T-helper 9 cell (primary cell): Measurements from ENCODE around the gene PTPRCAP.

Source experiments
- DNase-seq: peaks from one replicate; pipeline ENCODE4 v3.0.0-alpha.2; 2020

PTPRCAP gene

DNA sequence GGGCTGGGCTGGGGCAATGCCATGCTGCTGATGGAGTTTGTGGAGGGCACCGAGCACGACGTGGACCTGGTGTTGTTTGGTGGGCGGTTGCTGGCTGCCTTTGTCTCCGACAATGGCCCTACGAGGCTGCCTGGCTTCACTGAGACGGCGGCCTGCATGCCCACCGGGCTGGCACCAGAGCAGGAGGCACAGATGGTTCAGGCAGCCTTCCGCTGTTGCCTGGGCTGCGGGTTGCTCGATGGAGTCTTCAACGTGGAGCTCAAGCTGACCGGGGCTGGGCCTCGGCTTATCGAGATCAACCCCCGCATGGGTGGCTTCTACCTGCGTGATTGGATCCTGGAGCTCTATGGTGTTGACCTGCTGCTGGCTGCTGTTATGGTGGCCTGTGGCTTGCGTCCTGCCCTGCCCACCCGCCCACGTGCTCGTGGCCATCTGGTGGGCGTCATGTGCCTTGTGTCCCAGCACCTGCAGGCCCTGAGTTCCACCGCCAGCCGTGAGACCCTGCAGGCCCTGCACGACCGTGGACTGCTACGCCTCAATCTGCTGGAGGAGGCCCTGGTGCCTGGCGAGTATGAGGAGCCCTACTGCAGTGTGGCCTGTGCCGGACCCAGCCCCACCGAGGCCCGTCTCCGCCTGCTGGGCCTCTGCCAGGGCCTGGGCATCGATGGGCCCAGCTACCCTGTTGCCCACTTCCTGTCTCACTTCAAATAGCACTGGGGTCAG is 13.4 kb downstream of the PTPRCAP start:
- no peak for DNase-seq

DNA sequence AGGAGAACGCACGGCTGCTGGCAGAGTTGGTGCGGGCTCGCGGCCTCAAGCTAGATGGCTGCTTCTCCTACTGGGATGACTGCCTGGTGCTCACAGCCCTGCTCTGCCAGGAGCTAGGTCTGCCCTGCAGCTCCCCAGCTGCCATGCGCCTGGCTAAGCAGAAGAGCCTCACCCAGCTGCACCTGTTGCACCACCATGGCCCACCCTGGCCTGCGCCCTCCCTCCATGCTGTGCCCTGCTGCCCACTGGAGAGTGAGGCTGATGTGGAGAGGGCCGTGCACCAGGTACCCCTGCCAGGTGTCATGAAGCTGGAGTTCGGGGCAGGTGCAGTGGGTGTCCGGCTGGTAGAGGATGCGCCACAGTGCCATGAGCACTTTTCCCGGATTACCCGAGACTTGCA is 14.0 kb downstream of the PTPRCAP start:
- DNase-seq, result no peak

DNA sequence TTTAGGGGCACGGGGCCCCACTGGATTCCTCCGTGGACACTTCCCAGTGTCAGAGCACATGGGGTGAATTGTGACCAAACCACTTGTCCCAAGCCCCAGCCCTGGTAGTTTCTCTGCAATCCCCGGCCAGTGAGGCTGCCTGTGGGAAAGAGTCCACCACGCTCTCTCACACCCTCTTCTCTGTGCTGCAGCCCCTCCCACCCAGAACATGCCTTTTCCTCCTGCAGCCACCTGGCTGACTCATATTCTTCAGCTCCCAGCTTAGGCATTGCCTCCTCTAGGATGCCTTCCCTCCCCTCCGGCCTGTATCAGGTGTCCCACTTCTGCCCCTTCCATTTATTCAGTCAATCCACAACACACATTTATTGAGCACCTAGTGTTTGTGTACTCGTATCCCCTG is 14.6 kb downstream of the PTPRCAP start:
- no peak for DNase-seq

DNA sequence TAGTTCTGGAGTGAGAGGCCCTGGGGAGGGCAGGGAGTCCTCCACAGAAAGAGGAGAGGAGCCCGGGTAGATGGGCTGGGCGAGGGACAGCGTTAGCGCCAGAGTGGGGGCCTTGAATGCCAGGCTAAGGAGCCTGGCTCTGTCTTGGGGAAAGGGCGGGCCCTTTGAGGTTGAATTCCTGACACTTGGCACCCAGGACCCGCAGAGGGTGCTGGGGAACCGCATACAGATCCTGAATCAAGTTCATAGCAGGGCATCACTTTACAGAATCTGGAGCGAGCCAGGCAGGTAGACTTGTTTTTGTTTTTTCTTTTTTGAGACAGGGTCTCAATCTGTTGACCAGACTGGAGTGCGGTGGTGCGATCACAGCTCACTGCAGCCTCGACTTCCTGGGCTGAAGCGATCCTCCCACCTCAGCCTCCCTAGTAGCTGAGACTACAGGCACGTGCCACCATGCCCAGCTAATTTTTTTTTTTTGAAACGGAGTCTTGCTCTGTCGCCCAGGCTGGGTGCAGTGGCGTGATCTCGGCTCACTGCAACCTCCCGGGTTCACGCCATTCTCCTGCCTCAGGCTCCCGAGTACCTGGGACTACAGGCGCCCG is 16.0 kb downstream of the PTPRCAP start:
- DNase-seq, result no peak

DNA sequence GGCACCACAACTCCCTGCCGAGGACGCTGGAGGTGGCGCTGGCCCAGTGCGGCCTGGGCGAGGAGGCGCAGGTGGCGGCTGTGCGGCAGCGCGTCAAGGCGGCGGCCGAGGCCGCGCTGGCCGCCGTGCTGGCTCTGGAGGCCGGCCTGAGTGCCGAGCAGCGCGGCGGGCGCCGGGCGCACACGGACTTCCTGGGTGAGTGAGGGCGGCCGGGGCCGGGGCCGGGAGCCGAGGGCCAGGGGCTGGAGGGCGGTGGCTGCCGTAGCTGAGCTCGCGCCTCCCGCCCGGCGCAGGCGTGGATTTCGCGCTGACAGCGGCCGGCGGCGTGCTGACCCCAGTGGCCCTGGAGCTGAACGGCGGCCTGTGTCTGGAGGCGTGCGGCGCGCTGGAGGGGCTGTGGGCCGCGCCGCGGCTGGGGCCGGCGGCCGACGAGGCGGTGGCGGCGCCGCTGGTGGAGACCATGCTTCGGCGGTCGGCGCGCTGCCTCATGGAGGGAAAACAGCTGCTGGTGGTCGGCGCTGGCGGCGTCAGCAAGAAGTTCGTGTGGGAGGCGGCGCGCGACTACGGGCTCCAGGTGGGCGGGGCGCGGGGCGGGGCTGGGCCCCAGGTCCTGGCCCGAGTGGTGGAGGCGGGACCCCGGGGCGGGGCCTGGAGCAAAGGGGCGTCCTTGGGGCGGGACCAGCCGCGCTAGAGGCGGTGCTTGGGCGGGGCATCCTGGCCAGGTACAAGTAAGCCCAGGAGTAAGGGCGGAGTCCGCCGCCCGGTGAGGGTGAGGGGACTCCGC is 16.6 kb downstream of the PTPRCAP start:
- peak; percentile 99 for DNase-seq

DNA sequence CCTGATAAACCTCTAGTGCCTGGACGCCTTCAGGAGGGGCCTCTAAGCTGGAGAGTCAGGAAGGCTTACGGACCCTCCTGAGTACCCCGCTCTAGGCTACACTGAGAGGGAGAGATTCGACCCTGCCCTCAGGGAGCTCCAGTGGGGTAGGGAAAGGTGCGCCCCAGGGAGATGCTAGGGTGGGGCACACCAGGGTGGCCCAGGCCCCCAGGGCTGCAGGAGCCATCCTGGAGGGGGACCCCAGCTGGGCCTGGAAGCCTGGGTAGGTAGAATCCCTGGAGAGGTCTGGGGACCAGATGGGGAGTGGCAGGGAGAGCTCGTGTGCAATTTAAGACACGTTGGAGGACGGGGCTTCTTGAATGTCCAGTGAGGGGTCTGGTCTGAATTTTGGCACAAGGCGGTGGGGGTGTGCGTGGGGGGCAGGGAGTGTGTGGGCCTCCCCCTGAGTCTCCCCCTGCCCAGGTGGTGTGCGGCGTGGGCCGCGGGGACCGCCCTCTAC is 17.3 kb downstream of the PTPRCAP start:
- DNase-seq, result no peak

DNA sequence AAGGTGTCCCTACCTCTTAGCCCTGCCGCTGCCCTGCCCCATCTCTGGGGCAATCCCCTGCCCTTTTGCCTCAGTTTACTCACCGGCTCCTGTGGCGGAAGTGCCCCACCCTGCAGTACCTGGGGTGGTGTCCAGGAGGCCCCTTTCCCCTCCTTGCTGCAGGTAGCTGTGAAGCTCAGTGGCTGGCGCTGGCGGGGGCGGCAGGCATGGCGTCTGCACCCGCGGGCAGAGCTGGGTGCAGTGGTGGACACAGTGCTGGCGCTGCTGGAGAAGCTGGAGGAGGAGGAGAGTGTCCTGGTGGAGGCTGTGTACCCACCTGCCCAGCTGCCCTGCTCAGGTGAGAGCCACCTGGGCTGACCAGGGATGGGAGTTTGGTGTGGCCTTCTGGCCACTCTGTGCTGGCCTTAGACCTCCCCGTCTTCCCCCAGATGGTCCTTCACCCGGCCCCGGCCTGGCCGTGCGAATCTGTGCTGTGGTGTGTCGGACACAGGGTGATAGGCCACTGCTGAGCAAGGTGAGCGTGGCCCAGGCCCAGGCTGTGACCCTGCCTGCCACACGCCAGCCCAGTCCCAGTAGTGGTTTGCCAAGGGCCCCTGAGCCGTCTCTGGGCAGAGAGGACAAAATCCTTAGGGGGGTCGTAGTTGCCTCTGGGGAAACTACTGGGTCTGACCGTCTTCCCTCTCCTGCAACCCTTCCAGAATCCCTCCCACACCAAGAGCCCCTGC is 18.0 kb downstream of the PTPRCAP start:
- DNase-seq, result no peak

DNA sequence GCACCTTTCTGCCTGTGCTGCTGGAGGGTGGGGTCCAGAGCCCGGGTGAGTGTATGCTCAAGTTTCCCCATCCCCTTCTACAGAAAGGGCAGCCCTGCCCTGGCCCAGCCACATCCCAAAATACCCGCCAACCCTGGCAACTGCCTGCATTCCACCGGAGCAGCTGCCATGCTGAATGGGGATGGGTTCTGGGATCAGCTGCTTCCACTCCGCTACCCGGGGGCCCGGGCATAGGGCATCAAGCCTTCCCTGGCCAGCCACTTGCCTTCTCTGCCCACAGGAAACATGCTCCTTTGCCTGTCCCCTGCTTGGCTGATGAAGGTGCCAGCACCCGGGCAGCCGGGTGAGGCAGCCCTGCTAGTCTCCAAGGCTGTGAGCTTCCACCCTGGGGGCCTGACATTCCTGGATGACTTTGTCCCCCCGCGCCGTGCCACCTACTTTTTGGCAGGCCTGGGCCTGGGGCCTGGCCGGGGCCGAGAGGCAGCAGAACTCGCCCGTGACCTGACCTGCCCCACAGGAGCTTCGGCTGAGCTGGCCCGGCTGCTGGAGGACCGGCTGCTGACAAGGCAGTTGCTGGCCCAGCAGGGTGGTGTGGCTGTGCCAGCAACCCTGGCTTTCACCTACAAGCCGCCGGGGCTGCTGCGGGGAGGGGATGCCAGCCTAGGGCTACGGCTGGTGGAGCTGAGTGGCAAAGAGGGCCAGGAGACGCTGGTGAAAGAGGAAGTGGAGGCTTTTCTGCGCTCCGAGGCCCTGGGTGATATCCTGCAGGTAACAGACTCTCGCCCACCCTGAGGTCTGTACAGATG is 18.8 kb downstream of the PTPRCAP start:
- no peak for DNase-seq

DNA sequence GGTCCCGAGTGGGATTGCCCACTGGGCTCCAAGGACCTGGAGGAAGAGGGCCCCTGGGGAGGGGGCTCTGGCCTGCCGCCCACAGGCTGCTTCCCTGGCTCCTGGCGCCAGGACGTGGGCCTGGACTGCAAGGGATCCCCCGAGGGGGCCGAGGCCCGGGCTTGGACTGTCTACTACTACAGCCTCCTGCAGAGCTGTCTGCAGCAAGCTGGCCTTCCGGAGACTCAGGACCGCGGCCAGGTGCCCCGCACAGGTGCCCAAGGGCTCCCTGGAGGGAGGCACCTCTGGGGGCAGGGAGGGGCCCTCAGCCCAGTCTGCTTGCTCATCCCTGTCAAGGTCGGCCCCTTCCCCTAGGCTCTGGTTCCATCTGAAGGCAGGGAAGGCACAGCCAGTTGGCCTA is 20.1 kb downstream of the PTPRCAP start:
- DNase-seq, result no peak

DNA sequence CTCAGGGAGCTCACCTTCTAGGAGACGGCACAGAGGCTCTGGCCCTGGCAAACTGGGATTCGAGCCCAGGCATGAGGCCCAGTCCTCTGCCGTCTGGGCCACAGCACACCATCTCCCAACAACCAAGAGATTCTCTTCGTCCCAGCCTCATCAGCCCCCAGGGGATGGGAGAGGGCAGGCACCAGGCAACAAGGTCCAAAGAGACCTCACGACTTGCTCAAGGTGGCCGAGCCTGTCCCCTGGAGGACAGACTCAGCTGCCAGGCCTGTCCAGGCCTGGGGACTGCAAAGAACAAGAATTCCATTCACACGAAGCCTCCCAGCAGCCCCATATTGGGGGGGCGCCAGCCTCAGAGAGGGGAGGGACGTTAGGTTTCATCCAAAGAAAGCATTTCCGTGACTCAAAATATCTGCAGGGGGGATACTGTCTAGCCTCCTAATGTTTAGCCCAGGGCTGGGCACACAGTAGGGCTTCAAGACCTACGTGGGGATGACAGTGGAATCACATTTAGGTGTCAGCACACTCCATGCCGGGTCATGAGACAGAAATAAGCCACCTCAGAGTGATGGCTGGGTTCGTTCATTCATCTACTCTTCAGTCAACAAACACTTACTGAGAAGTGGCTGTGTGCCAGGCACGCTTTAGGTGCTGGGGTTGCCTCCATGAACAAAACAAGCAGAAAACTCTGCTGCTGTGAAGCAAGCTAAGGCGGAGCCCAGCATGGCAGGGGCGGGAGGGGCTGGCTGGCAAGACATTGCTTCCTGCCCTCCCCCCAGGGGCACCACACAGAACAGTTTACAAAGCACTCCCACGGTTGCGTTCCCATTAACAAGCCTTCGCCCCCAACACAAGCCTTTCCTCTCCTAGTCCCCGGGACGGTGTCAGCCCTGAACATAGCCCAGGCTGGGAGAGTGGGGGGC is 20.8 kb downstream of the PTPRCAP start:
- peak; percentile 69 for DNase-seq

DNA sequence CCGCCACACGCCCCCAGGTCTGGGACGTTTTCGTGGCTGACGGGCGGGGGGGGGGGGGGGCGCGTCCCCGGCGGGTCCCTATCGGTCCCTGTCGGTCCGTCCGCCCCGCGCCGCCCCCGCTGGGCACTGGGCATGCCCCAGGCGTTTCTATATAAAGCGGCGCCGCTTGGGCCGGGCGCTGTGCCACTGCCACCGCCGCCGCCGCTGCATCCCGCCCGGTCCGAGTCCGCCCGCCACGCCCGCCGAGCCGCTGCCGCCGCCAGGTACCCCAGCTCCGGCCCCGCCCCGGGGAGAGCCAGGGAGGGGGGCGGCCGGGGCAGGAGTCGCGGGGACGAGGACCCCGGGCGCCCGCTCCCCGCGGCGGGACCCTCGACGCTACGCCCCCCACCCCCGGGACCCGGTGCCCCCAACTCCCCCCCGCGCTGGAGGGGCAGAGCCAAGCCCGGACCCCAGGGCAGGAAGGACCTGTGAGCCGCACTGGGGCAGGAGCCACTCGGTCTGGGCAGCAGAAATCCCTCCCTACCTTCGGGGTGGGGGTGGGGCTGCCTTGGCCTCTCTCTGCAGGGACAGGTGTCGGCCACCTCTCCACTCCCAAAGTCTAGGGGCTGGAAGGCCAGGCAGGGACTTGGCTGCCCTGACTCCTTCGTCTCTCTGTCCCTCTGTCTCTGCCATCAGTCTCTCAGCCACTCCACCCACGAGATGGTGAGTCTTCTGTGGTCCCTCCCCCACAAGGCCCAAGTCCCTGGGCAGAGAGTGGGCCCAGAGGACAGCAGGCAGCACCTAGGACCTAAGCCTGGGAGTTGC is 21.8 kb downstream of the PTPRCAP start, which contains the start of gene CARNS1:
Gene CARNS1, plus strand, starts transcription at position 178 of the 804 bp plus-strand sequence. Its CDS starts 522 bp downstream, at position 700.
- no peak for DNase-seq

DNA sequence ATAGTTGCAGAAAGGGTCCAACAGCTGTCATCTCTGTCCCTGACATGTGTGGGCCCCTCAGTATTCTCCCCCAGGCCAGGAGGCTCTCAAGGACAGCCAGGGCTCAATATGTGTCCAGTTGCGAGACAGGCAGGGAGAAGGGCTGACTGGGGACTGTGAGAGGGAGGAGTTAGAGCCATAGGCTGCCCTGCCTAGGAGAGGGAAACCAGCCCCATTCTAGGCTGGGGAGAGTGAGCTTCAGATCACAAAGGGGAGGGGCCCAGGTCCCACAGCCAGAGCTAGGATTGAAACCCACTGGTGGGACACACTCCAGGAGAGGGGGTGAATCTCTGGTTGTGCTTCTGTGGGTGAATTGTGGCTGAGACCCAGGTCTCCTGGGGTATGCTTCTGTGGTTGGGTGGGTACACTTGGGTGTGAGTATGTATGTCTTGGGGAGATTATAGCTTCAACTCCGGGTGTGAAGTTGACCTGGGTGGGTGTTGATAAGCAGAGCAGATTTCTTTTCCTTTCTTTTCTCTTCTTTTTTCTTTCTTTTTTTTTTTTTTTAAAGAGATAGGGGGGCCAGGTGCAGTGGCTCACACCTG is 24.1 kb downstream of the PTPRCAP start:
- DNase-seq, result no peak

DNA sequence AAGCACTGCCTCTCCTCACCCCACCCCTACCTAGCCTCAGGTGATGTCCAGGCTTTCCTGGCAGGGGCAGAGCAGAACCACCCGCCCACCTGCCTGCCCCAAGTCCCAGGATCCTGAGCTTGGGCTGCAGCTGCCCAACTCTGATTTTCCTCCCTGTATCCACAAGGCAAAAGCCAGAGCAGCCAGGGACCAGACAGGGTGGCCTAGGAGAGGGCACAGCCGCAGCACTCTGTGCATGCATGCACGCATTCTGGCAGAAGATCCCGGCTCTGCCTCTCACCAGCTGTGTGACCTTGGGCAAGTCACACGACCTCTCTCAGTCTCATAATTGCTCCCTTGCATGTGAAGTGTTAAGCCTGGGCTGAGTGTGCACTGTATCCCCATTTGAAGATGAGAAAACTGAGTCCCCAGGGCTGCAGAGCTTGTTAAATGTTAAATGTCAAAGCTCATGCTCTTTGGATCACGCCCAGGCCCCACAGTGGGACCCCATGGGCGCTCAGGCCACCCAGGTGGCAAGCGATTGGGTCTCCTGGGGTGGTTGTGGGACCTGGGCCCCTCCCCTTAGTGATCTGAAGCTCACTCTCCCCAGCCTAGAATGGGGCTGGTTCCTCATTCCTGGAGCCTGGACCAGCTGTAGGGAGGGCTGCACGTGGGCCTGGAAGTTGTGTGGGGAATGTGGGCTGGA is 24.8 kb downstream of the PTPRCAP start:
- DNase-seq, result no peak

DNA sequence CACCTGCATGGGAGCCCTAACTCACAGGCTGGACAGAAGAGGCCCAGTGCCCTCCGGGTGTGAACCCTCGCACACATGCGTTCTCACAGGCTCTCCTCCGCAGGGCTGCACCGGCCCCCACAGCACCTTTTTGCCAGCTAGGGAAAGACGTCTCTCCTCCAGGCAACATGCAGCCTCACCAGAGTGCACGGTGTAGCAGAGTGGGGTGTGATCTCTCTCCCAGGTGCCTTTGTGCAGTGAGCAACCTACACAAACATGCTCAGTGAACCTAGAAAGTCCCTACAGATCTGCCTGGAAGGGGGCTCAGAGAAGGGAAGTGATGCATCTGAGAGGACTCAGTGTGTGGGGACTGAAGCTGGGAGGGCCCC is 25.7 kb downstream of the PTPRCAP start:
- no peak for DNase-seq

DNA sequence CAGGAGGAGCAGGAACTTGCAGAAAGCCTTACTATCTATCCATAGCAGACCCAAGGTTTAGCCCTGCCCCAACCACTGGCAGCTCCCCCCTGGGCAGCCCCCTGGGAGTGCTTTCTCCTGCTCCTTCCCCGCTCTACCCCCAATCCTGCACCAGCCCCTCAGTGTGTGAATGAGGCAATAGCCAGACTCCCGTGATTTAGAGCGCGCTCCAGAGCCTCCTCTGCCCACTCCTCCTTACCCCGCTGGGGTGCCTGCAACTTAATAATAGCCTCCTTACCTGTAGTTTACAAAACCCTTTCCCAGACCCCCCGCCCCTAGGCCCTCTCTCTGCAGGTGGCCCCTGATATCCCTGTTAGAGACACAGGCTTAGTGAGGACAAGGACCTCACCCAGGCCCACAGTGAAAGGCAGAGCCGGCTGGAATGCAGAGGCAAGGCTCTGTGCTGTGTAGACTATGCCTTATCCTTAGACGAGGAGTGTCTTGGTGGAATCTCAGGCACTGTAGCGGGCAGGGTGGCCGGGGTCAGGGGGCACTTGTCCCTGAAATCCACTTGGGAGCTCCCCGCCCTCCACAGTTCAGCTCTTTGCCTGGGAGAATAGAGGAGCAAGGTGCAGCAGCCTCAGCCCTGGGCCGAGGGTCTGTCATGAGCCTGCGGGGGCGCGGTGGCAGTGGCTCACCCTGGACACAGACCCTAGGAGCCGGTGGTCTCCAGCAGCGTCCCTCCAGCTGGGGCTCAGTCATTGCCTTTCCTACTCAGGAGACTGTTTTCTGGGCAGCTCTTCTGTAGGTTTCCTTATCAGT is 26.3 kb downstream of the PTPRCAP start:
- DNase-seq, result no peak

DNA sequence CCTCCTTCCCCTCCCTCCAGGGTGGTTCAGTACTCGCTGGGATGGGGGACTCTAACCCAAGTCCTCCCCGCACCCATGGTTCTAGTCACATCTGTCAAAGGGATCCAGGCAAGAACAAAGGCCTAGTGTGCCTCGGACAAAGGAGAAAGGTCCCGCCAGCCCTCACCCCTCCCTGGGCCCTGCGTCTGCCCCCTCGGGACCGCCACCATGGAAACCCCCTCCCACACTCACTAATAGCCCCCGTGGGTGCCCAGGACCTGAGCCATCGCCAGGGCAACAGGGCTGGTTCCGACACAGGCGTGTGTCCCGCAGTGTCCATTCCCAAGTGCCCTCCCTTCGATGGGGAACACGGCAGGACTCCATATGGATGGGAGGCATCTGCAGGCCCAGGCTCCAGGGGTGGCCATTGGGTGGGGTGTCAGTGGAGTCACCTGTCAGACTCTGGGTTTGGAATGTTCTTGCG is 27.1 kb downstream of the PTPRCAP start:
- no peak for DNase-seq

DNA sequence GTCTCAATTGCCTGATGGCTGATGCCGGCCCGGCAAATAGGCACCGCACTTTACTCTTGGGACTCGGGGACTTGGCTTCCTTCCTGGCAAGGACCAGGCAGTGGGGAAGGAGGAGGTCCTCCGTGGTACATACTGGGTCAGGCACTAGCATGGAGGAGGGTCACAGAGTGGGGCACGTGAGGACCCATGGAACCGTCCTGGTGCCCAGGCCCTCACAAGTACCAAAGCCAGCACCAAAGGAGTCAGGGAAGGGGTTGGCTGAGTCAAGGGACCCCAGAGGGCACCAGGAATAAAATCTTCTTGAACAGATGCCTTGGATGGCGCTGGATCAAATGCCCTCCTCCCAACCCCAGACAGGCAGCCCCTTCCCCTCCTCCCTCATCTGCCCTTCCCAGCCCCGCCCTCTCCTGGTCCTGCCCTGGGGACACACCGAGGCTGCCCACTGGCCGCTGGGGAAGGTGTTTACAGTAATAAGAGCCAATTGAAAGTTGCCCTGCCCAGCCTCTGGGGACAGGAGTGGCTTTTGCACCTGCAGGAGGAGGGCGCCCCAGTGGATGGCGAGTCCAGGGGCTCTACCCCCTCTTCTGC is 27.6 kb downstream of the PTPRCAP start:
- no peak for DNase-seq

DNA sequence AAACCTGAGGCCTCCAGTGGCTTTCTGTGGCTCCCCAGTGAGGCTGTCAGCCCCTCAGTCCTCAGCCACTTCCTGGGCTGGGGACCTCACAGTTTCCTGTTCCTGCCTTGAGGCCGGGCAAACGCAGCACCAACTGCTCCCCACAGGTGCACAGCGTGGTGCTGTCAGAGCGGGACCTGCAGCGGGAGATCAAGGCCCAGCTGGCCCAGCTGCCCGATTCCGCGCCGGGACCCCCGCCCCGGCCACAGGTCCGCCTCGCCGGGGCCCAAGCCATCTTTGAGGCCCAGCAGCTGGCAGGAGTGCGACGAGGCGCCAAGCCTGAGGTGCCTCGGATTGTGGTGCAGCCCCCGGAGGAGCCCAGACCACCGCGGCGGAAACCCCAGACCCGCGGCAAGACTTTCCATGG is 28.2 kb downstream of the PTPRCAP start:
- DNase-seq, result peak; percentile 60
